Right lobe of liver (tissue), 6 donors: ENCODE measurements around the gene LRCH1. TPM values are rescaled to one million over a fixed set of nuclear protein-coding genes. Genes with fewer than 3 reads are reported as not detected.
A peak's percentile ranks its signal among the peaks of the same experiment; 100 is the strongest.

Experiments
- ATAC-seq, 4 donors: fragments of 200-7000 bp; cut with Tn5 transposase; one replicate each; pipeline ENCODE4 v1.9.1; 2020; ENCODE audit warnings: mild to moderate bottlenecking in 4 of 4, moderate library complexity in 4 of 4
- DNase-seq, 3 donors: peaks; one replicate each; pipeline ENCODE4 v3.0.0-alpha.2; 2020
- H3K27ac ChIP-seq, 3 donors: fragments of 200-600 bp; one replicate each; pipeline ENCODE4 v1.8.0; 2022
- H3K27me3 ChIP-seq, 2 donors: fragments of 200-600 bp; one replicate each; pipeline ENCODE4 v1.8.0; 2022
- H3K36me3 ChIP-seq, 4 donors: fragments of 200-600 bp; sonication (generic) in 1 of 4; one replicate each; pipeline versions ENCODE4 v1.5.1 to v1.8.0; 2017 to 2022; ENCODE audit warnings: control low read depth in 1 of 4
- H3K4me1 ChIP-seq, 4 donors: fragments of 200-600 bp; sonication (generic) in 1 of 4; one replicate each; pipeline versions ENCODE4 v1.5.1 to v1.8.0; 2017 to 2022; ENCODE audit warnings: control low read depth in 1 of 4
- H3K4me3 ChIP-seq, 3 donors: fragments of 200-600 bp; one replicate each; pipeline ENCODE4 v1.8.0; 2022
- H3K9me3 ChIP-seq, 4 donors: fragments of 200-600 bp; sonication (generic) in 1 of 4; one replicate each; pipeline versions ENCODE4 v1.5.1 to v1.8.0; 2017 to 2022; ENCODE audit warnings: control low read depth in 1 of 4
- CTCF ChIP-seq, 4 donors: fragments of 200-600 bp in 3 of 4; fragments of 450-650 bp in 1 of 4; IDR thresholded peaks; one replicate each; pipeline versions ENCODE4 v1.5.1 to v1.8.0; 2016 to 2022; ENCODE audit warnings: antibody characterized with exemption in 4 of 4, mild to moderate bottlenecking in 2 of 4
- POLR2A ChIP-seq: fragments of 450-650 bp; IDR thresholded peaks from one replicate; pipeline ENCODE4 v1.6.1; 2017; ENCODE audit warnings: antibody characterized with exemption, mild to moderate bottlenecking
- WGBS: methylation state at CpG from one replicate; pipeline ENCODE4 v1.1.6; 2018; ENCODE audit warnings: low coverage, low lambda C conversion rate; ENCODE audit not compliant: insufficient coverage; ENCODE audit errors: missing lambda C conversion rate; 5-methylcytosine and 5-hydroxymethylcytosine counted together
- intact Hi-C, 2 donors: fragments of 100-400 bp; cut with DNase I; formaldehyde crosslinking; loops; one replicate each; pipeline versions ENCODE4 v1.11.2 to v1.14.1; 2022
- total RNA-seq, 6 experiments: library from RNA; depleted of rRNA in 2 of 6; stranded (reverse); fragments of >200 nt in 2 of 6; fragmentation: NEBNext Ultra II Directional in 3 of 6; extraction: Animal tissue kit (Norgen Biotek cat#: 25700) in 3 of 6; gene quantifications; one replicate each; pipeline versions ENCODE4 v1.1.0 to v1.2.4, GENCODE V29; 2016 to 2023
- donor health status: DM: no; HTN: yes; CAD: no.
- donor health status: DM: no; HTN: no; CAD: no.
- donor health status: DM: no; HTN: no; CAD: no.
- donor health status: DM: no; HTN: yes; CAD: no.
- donor health status: DM: no; HTN: yes; CAD: no.

The LRCH1 gene
- total RNA-seq, 6 experiments from 2014 or later: 5.4 to 9.6 (median 7.7) TPM

GRCh38 chr13:46632176-46632575 is 79.2 kb downstream of the LRCH1 start:
- WGBS: 95% methylated on average over 2 of the region's 2 CpGs
- Histone ChIP-seq H3K27me3 (no peaks in the 10 kb centered on the region), H3K4me1 (peaks cover 0 to 6% (median 0%) of the 10 kb centered on the region in 4 donors), H3K9me3 (no peaks in the 10 kb centered on the region), H3K36me3 (no peaks in the 10 kb centered on the region), H3K27ac (no peak overlapping the region), H3K4me3 (no peak overlapping the region)
- ATAC-seq: no peak
- intact Hi-C loops: no loop called here
- TF ChIP-seq POLR2A (no peak), CTCF (IDR thresholded peaks at IDR 0.05) (no peak)
- no peak for DNase-seq

- Histone ChIP-seq H3K27me3 (no peaks in the 10 kb centered on the region), H3K27ac (no peak overlapping the region), H3K9me3 (no peaks in the 10 kb centered on the region), H3K36me3 (no peaks in the 10 kb centered on the region), H3K4me1 (peaks cover 0 to 6% (median 0%) of the 10 kb centered on the region in 4 donors), H3K4me3 (no peak overlapping the region)
- DNase-seq (no peak), ATAC-seq (peak in 3 of 4 donors; percentile 26 to 67 (median 32))
- TF ChIP-seq CTCF (IDR thresholded peaks at IDR 0.05) (no peak), POLR2A (no peak)
- WGBS: 59% methylated on average over 3 of the region's 3 CpGs
- intact Hi-C loops: no loop called here
Measured at GRCh38 chr13:46633416-46633815, 80.4 kb downstream of the LRCH1 start.

- Histone ChIP-seq H3K27me3 (no peaks in the 10 kb centered on the region), H3K9me3 (no peaks in the 10 kb centered on the region), H3K36me3 (no peaks in the 10 kb centered on the region), H3K4me3 (no peak overlapping the region), H3K27ac (no peak overlapping the region), H3K4me1 (peaks cover 0 to 6% (median 2%) of the 10 kb centered on the region in 4 donors)
- intact Hi-C loops: no loop called here
- TF ChIP-seq CTCF (IDR thresholded peaks at IDR 0.05) (no peak), POLR2A (no peak)
- no peak for ATAC-seq
- 50% methylated on average over 2 of the region's 2 CpGs for WGBS
- DNase-seq: no peak
Measured at GRCh38 chr13:46636451-46636850, 83.5 kb downstream of the LRCH1 start.

- no peaks in the 10 kb centered on the region for H3K27me3 ChIP-seq
- H3K4me3 ChIP-seq: no peak overlapping the region
- DNase-seq: no peak
- H3K9me3 ChIP-seq: no peaks in the 10 kb centered on the region
- no peak overlapping the region for H3K27ac ChIP-seq
- no peaks in the 10 kb centered on the region for H3K36me3 ChIP-seq
- WGBS: 93% methylated on average over 3 of the region's 4 CpGs
- intact Hi-C loops: no loop called here
- no peak for ATAC-seq
- TF ChIP-seq CTCF (IDR thresholded peaks at IDR 0.05) (no peak), POLR2A (no peak)
- H3K4me1 ChIP-seq: peaks cover 0 to 11% (median 5%) of the 10 kb centered on the region in 4 donors
Measured at GRCh38 chr13:46637213-46637612, 84.2 kb downstream of the LRCH1 start.

- H3K27ac ChIP-seq: no peak overlapping the region
- intact Hi-C loops: no loop called here
- peaks cover 0 to 20% (median 10%) of the 10 kb centered on the region in 4 donors for H3K4me1 ChIP-seq
- TF ChIP-seq POLR2A (no peak), CTCF (IDR thresholded peaks at IDR 0.05) (no peak)
- no peaks in the 10 kb centered on the region for H3K9me3 ChIP-seq
- ATAC-seq (no peak), DNase-seq (no peak)
- no peaks in the 10 kb centered on the region for H3K36me3 ChIP-seq
- WGBS: 81% methylated on average over 2 of the region's 2 CpGs
- H3K4me3 ChIP-seq: no peak overlapping the region
- no peaks in the 10 kb centered on the region for H3K27me3 ChIP-seq
Measured at GRCh38 chr13:46638262-46638661, 85.3 kb downstream of the LRCH1 start.
